Measurements from ENCODE around the gene SLC2A14.
"Not testable (repeated sequence)": the region's sequence is repeated elsewhere in the genome, so short reads cannot be mapped to it uniquely, and the experiment has no call there.

Gene SLC2A14

DNA sequence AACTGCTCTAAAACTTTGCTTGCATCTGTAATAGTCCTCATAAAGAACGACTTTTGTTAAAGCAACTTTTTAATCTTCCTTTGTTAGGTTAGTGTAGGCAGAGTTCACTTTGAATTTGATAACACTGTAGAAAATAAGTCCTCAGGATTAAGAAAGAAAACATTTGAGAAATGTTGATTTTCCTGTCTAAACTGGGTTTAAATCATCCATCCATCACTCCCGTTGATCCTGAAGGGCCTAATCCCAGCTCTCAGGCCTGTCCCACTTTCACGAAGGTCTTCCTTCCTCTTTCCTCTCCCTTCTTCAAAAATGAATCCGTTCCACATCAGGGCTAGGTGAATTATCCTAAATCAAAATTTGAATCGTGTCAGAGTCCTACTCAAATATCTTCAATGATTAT is 36.9 kb downstream of the SLC2A14 start:
- TF ChIP-seq, protein P1, sequence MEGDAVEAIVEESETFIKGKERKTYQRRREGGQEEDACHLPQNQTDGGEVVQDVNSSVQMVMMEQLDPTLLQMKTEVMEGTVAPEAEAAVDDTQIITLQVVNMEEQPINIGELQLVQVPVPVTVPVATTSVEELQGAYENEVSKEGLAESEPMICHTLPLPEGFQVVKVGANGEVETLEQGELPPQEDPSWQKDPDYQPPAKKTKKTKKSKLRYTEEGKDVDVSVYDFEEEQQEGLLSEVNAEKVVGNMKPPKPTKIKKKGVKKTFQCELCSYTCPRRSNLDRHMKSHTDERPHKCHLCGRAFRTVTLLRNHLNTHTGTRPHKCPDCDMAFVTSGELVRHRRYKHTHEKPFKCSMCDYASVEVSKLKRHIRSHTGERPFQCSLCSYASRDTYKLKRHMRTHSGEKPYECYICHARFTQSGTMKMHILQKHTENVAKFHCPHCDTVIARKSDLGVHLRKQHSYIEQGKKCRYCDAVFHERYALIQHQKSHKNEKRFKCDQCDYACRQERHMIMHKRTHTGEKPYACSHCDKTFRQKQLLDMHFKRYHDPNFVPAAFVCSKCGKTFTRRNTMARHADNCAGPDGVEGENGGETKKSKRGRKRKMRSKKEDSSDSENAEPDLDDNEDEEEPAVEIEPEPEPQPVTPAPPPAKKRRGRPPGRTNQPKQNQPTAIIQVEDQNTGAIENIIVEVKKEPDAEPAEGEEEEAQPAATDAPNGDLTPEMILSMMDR (conservative IDR thresholded peaks at IDR 0.05) = no peak
- no peak overlapping the region for H3K27ac ChIP-seq

DNA sequence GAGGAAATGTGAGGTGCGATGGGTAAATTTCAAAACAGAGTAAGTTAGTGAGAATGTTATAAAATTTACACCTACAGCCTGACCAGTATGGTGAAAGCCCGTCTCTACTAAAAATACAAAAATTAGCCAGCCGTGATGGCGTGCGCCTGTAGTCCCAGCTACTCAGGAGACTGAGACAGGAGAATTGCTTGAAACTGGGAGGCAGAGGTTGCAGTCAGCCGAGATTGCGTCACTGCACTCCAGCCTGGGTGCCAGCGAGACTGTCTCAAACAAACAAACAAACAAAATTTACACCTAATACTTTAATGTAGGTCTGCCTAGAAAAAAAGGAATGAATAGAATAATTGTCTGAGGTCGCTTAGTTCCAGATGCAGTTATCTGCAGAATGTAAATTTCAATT is 37.6 kb downstream of the SLC2A14 start:
- H3K27ac ChIP-seq = no peak overlapping the region
- TF ChIP-seq, protein P1 (conservative IDR thresholded peaks at IDR 0.05) = no peak

DNA sequence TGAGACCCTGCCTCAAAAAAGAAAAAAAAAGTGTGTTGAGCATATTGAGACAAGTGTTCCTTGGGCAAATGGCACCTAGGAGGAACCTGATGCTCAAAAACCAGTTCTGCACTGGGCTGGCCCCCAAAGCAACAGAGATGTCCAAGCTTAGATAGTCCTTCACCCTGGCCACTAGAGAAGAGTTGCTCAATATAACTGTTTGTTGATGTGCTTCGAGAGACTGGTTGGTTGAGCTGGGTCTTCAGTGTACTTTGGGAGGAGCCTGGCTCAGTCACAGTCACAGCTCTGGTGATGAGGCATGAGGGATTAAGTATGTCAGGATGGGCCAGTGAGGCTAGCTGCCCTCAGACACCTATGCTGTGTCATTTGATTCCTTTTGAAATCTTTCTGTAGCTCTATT is 38.0 kb downstream of the SLC2A14 start:
- no peak overlapping the region for H3K27ac ChIP-seq
- TF ChIP-seq, protein P1 (conservative IDR thresholded peaks at IDR 0.05) = no peak

DNA sequence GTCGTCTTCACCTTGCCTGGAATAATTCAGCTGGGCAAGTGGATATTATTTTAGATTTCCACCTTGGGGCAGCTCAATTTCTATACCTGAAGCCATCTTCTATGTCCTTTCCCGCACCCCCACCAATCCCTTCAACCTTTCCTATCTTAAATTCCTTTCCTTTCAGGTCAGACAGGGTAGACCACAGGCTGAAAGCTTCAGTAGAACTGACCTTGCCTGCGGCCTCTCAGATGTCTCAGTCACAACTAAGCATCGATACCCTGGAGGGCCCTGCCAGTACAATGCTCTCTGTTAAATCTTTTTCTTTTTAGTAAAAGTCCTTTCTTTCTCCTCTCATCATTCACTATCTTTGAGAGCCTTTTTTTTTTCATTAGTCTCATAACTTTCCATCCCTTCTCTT is 38.9 kb downstream of the SLC2A14 start:
- TF ChIP-seq, protein P1 (conservative IDR thresholded peaks at IDR 0.05) = no peak

DNA sequence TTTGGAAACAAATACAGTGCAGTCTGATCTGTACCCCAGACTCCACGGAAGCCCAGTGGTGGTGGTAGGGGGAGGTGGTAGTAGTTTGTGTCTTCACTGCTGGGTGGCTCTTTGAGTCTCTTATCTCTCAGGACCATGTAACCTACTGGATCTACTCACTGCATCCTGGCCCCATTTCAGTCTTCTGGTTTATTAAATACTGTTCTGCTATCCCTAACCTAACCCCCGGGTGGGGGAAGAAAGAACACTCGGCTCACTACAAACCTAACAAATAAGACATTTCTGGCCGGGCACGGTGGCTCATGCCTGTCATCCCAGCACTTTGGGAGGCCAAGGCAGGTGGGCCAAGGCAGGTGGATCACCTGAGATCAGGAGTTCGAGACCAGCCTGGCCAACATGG is 39.5 kb downstream of the SLC2A14 start:
- not testable (repeated sequence) for H3K27ac ChIP-seq

More for the DNA sequence above, 38.9 kb downstream of the SLC2A14 start:
- H3K27ac ChIP-seq = no peak overlapping the region

DNA sequence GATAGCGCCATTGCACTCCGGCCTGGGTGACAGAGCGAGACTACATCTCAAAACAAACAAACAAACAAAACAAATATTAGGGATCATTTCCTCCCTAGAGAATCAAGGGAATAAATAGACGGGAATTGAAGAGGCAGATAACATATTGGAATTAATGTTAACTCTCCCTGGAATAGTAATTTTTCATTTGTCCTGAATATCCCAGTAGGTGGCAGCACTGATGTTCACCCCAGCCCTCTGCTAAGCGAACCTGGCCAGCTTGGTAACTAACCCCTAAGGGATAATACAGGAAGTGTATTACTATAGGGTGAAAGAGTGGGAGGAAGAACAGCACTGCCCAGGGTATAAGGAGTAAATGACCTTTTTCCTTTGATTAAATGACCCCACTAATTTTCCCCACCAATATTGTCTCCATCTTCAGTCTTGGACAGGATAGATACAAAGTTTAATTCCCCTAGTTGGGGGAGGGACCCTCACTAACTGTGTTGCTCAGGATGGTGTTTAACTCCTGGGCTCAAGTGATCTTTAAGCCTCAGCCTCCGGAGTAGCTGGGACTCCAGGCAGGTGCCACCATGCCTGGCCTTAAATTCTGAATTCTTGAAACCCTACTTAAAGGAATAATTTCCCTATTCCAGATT is 40.5 kb downstream of the SLC2A14 start:
- TF ChIP-seq, protein P1 (conservative IDR thresholded peaks at IDR 0.05) = peak; percentile 89

DNA sequence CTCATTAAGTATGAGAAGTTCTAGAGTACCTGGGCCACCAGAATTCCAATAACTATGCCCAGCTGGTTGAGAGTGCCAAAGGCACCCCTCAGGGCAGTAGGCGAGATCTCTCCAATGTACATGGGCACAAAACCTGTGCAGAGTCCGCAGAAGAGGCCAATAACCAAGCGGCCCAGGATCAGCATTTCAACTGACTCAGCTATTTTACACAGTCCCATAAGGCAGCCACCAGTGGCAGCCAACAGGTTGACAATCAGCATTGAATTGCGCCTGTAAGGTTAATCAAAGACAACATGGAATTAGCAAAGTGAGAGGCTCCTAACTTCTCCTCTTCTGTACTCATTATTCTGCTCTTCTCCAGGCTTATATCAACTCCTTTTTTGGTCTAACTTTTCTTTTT is 43.0 kb downstream of the SLC2A14 start:
- H3K27ac ChIP-seq = not testable (repeated sequence)

More for the DNA sequence above, 40.5 kb downstream of the SLC2A14 start:
- no peak overlapping the region for H3K27ac ChIP-seq

DNA sequence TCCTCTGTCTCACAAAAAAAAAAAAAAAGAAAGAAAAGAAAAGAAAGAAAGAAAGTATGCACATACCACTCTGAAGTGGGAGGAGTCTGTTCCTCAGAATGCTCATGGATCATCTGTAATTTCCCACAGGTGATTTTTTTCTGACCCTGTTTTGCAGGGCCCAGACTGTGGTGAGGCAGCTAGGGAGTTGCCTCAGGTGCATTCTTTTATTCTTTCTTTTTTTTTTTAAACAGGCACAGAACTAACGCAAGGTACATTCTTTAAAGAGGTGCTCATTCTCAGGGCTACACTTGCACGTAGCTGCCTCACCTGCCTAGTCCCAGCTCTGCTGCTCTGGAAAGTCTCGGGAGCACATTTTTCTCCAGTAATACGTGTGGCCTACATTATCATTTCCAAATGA is 47.0 kb downstream of the SLC2A14 start:
- H3K27ac ChIP-seq = not testable (repeated sequence)

DNA sequence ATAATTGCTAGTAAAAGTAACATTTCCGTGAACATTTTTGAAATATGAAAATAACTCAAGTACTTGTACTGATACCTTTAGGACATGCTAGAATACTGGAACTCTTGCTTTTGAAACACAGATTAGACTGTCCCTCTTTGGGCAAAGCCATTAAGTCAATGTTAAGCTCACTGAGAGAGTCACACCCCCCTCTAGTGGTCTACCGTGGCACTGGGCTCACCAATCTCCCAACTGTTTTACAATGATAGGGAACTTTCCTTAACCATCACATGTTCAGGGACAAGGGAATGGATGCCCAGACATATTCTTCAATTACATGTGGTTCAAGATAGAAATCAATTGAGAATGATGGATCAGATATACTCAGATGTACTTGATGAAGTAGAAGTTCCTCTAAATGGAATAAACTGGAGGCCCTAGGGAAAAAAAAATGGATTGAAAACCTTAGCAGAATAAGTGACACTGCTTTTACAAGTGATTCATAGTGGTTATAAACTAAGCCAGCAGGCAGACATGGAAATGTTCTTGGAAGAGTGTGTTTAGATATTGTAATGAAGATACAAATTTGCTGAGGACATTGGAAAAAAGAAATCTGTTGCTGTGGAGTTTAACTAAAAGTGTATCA is 65.7 kb downstream of the SLC2A14 start:
- TF ChIP-seq, protein P1 (conservative IDR thresholded peaks at IDR 0.05) = peak; percentile 98

DNA sequence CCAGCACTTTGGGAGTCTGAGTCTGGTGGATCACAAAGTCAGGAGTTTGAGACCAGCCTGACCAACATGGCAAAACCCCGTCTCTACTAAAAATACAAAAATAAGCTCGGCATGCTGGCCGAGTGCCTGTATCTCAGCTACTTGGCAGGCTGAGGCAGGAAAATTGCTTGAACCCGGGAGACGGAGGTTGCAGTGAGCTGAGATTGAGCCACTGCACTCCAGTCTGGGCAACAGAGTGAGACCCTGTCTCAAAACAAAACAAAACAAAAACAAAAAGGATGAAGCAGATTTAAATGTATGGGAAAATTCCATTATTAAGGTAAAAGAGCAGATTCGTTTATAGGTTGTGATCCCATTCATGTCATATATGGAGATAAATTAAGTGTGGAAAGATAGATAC is 66.4 kb downstream of the SLC2A14 start:
- H3K27ac ChIP-seq = not testable (repeated sequence)

More for the DNA sequence above, 65.7 kb downstream of the SLC2A14 start:
- no peak overlapping the region for H3K27ac ChIP-seq

Measured in VCaP (cell line).